ENCODE results near the gene OR52M1.
"Not testable (repeated sequence)": the region's sequence is repeated elsewhere in the genome, so short reads cannot be mapped to it uniquely, and the experiment has no call there.

DNA sequence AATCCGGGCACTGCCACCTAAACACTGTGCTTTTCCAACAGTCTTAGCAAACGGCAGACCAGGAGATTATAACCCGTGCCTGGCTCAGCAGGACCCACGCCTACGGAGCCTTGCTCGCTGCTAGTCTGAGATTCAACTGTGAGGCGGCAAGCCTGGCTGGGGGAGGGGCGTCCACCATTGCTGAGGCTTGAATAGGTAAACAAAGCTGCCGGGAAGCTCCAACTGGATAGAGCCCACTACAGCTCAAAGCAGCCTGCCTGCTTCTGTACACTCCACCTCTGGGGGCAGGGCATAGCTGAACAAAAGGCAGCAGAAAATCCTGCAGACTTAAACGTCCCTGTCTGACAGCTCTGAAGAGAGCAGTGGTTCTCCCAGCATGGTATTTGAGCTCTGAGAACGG is 13.3 kb upstream of the OR52M1 start:
- TF ChIP-seq, protein P1, sequence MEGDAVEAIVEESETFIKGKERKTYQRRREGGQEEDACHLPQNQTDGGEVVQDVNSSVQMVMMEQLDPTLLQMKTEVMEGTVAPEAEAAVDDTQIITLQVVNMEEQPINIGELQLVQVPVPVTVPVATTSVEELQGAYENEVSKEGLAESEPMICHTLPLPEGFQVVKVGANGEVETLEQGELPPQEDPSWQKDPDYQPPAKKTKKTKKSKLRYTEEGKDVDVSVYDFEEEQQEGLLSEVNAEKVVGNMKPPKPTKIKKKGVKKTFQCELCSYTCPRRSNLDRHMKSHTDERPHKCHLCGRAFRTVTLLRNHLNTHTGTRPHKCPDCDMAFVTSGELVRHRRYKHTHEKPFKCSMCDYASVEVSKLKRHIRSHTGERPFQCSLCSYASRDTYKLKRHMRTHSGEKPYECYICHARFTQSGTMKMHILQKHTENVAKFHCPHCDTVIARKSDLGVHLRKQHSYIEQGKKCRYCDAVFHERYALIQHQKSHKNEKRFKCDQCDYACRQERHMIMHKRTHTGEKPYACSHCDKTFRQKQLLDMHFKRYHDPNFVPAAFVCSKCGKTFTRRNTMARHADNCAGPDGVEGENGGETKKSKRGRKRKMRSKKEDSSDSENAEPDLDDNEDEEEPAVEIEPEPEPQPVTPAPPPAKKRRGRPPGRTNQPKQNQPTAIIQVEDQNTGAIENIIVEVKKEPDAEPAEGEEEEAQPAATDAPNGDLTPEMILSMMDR (IDR thresholded peaks at IDR 0.05) = not testable (repeated sequence)
- TF ChIP-seq POLR2A, POLR2AphosphoS5 (IDR thresholded peaks at IDR 0.05): not testable (repeated sequence)

Measured in upper lobe of left lung (tissue), 4 donors.